ENCODE results near the gene TBX15.

Gene TBX15

GRCh38 chr1:118984722-118985639 lies 3.2 kb downstream of the TBX15 start:
- TF ChIP-seq ARNT (IDR thresholded peaks at IDR 0.05) = no peak
- no peak for TF ChIP-seq SP1 (IDR thresholded peaks at IDR 0.05)
- no peak for TF ChIP-seq ZNF384 (IDR thresholded peaks at IDR 0.05)
- no peak for TF ChIP-seq CTBP1 (IDR thresholded peaks at IDR 0.05; ENCODE audit: borderline replicate concordance)
- no peak for DNase-seq (ENCODE audit: extremely low spot score)
- ChIA-PET CTCF (interaction anchor here (0.6 kb wide), 1 partner anchor 651 kb away, joined by 3 read pairs; no protein-coding TSS in a partner anchor), POLR2A (no interaction called here)

- ChIA-PET CTCF (interaction anchor here (0.6 kb wide), 1 partner anchor 650 kb away, joined by 3 read pairs; no protein-coding TSS in a partner anchor), POLR2A (no interaction called here)
- no peak for DNase-seq (ENCODE audit: extremely low spot score)
- TF ChIP-seq TARDBP (IDR thresholded peaks at IDR 0.05) = no peak
- no peak for TF ChIP-seq FOXM1 (IDR thresholded peaks at IDR 0.05; ENCODE audit: borderline replicate concordance)
- TF ChIP-seq CTBP1 (IDR thresholded peaks at IDR 0.05; ENCODE audit: borderline replicate concordance) = no peak
- TF ChIP-seq PKNOX1 (IDR thresholded peaks at IDR 0.05) = no peak
- TF ChIP-seq ELF4 (IDR thresholded peaks at IDR 0.05) = no peak
- TF ChIP-seq SUZ12 (IDR thresholded peaks at IDR 0.05) = no peak
- TF ChIP-seq L3MBTL2 (conservative IDR thresholded peaks at IDR 0.05) = no peak
- TF ChIP-seq ZNF384 (IDR thresholded peaks at IDR 0.05) = no peak
- no peak for TF ChIP-seq FOXA1 (IDR thresholded peaks at IDR 0.05)
- no peak for TF ChIP-seq SP1 (IDR thresholded peaks at IDR 0.05)
- TF ChIP-seq ARNT (IDR thresholded peaks at IDR 0.05) = no peak
- TF ChIP-seq FOXK2 (IDR thresholded peaks at IDR 0.05) = no peak
- no peak for TF ChIP-seq NFRKB (IDR thresholded peaks at IDR 0.05)
- TF ChIP-seq LEF1 (IDR thresholded peaks at IDR 0.05; ENCODE audit: borderline replicate concordance) = no peak
- TF ChIP-seq BHLHE40 (IDR thresholded peaks at IDR 0.05; ENCODE audit: borderline replicate concordance) = no peak
These were observed 3.9 kb downstream of the TBX15 start for GRCh38 chr1:118984086-118984721.

GRCh38 chr1:118983558-118984041 lies 4.5 kb downstream of the TBX15 start:
- ChIA-PET CTCF (no interaction called here), POLR2A (no interaction called here)
- DNase-seq (ENCODE audit: extremely low spot score) = no peak
- no peak for TF ChIP-seq ZNF384 (IDR thresholded peaks at IDR 0.05)
- TF ChIP-seq FOXM1 (IDR thresholded peaks at IDR 0.05; ENCODE audit: borderline replicate concordance) = no peak
- TF ChIP-seq SUZ12 (IDR thresholded peaks at IDR 0.05) = no peak
- TF ChIP-seq SP1 (IDR thresholded peaks at IDR 0.05) = no peak
- no peak for TF ChIP-seq BHLHE40 (IDR thresholded peaks at IDR 0.05; ENCODE audit: borderline replicate concordance)
- no peak for TF ChIP-seq LEF1 (IDR thresholded peaks at IDR 0.05; ENCODE audit: borderline replicate concordance)
- TF ChIP-seq FOXK2 (IDR thresholded peaks at IDR 0.05) = no peak
- no peak for TF ChIP-seq ARNT (IDR thresholded peaks at IDR 0.05)
- TF ChIP-seq PKNOX1 (IDR thresholded peaks at IDR 0.05) = no peak
- TF ChIP-seq HDGF (IDR thresholded peaks at IDR 0.05; ENCODE audit: borderline replicate concordance) = no peak
- TF ChIP-seq FOXA1 (IDR thresholded peaks at IDR 0.05) = no peak
- TF ChIP-seq CTBP1 (IDR thresholded peaks at IDR 0.05; ENCODE audit: borderline replicate concordance) = no peak
- TF ChIP-seq ELF4 (IDR thresholded peaks at IDR 0.05) = no peak
- TF ChIP-seq L3MBTL2 (conservative IDR thresholded peaks at IDR 0.05) = no peak
- TF ChIP-seq TARDBP (IDR thresholded peaks at IDR 0.05) = no peak
- no peak for TF ChIP-seq NFRKB (IDR thresholded peaks at IDR 0.05)

DNA sequence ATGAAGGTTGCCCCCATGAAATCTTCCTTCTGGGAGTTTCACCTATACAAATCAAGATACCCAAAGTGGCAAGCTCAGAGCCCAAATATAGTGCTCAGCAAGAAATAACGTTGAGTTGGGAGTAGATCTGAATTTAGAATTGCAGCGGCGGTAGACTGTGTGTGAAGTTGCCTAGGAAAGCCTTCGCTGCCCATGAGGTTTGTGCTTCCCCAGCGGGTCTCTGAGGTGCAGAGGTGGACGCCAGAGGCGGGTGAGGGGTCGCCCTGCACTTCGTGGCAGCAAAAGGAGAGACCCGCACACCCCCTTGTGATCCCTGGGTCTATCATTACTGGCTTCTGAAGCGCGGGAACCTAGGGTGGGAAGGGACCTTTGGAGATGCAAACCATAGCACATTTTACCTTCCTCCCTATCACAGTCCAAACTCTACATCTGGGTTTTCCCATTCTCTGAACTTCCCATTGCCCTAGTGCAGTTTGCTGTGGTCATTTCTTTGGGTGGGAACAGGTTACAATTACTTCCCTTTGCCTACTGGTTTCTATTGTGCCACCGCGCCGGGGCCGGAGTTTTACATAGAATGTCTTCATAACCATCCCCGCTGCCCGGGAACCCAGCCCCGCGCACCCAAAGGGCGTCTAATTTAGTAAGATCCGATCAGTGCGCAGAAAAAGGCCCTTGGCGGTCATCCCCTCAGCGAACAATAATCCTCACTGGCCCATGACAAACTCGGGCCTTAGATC lies 5.2 kb downstream of the TBX15 start:
- TF ChIP-seq FOXA1 (IDR thresholded peaks at IDR 0.05) = no peak
- no peak for TF ChIP-seq TARDBP (IDR thresholded peaks at IDR 0.05)
- TF ChIP-seq L3MBTL2 (conservative IDR thresholded peaks at IDR 0.05) = no peak
- no peak for TF ChIP-seq SUZ12 (IDR thresholded peaks at IDR 0.05)
- TF ChIP-seq LEF1 (IDR thresholded peaks at IDR 0.05; ENCODE audit: borderline replicate concordance) = no peak
- ChIA-PET POLR2A (no interaction called here), CTCF (no interaction called here)
- no peak for DNase-seq (ENCODE audit: extremely low spot score)

DNA sequence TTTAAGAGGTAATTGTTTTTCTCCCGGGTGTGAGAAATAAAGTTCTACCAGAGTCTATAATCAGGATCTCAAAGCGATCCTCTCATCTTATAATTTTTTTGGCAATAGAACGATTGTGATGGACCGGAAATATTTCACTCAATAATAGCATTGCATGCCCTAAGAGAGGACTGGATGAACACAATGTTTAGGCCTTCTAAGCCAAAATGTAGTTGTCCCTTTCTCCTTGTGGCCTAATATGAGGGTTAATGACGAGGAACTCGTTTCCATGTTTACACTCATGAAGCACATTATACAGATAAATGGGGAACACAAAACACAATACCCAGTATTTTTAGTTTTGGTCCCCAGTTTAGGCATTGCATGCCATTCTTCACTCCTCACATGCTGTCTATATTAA lies 5.9 kb downstream of the TBX15 start:
- TF ChIP-seq TARDBP (IDR thresholded peaks at IDR 0.05) = no peak
- no peak for TF ChIP-seq FOXM1 (IDR thresholded peaks at IDR 0.05; ENCODE audit: borderline replicate concordance)
- no peak for TF ChIP-seq LEF1 (IDR thresholded peaks at IDR 0.05; ENCODE audit: borderline replicate concordance)
- TF ChIP-seq ARNT (IDR thresholded peaks at IDR 0.05) = no peak
- no peak for TF ChIP-seq CTBP1 (IDR thresholded peaks at IDR 0.05; ENCODE audit: borderline replicate concordance)
- no peak for TF ChIP-seq HDGF (IDR thresholded peaks at IDR 0.05; ENCODE audit: borderline replicate concordance)
- no peak for TF ChIP-seq SP1 (IDR thresholded peaks at IDR 0.05)
- TF ChIP-seq L3MBTL2 (conservative IDR thresholded peaks at IDR 0.05) = no peak
- no peak for TF ChIP-seq PKNOX1 (IDR thresholded peaks at IDR 0.05)
- TF ChIP-seq ELF4 (IDR thresholded peaks at IDR 0.05) = no peak
- no peak for DNase-seq (ENCODE audit: extremely low spot score)
- ChIA-PET CTCF (no interaction called here), POLR2A (no interaction called here)
